Chondrocyte (in vitro differentiated cells): ENCODE data around the gene CDH8. TPM values are rescaled to one million over a fixed set of nuclear protein-coding genes. Genes with fewer than 3 reads are reported as not detected.

ENCODE experiments used
- DNase-seq: peaks from one replicate; pipeline ENCODE4 v3.0.0; 2021; ENCODE audit warnings: mixed read lengths, low spot score
- H3K27ac Mint-ChIP-seq: one replicate; pipeline ENCODE4 v1.8.0; 2021; ENCODE audit warnings: mild to moderate bottlenecking, moderate library complexity, mixed read lengths; ENCODE audit not compliant: unreplicated experiment
- H3K27me3 Mint-ChIP-seq: 2 replicates; pipeline ENCODE4 v1.8.0; 2021; ENCODE audit warnings: low read depth, mixed read lengths
- H3K36me3 Mint-ChIP-seq: 2 replicates; pipeline ENCODE4 v1.8.0; 2021; ENCODE audit warnings: low read depth, mixed read lengths
- H3K4me1 Mint-ChIP-seq: 2 replicates; pipeline ENCODE4 v1.8.0; 2021; ENCODE audit warnings: low read depth, mild to moderate bottlenecking, mixed read lengths
- H3K4me3 Mint-ChIP-seq: one replicate; pipeline ENCODE4 v1.8.0; 2021; ENCODE audit warnings: mild to moderate bottlenecking, moderate library complexity, mixed read lengths; ENCODE audit not compliant: unreplicated experiment
- H3K9me3 Mint-ChIP-seq: 2 replicates; pipeline ENCODE4 v1.8.0; 2021; ENCODE audit warnings: low read depth, mixed read lengths
- total RNA-seq: library from RNA; stranded (reverse); gene quantifications from 3 replicates; pipeline ENCODE4 v1.2.1, GENCODE V29; 2021
- TF ChIP-seq, protein P1 (sequence below): fragments of 200-600 bp; sonication (generic); IDR thresholded peaks from 2 replicates; pipeline ENCODE4 v1.5.0; 2021; ENCODE audit warnings: antibody characterized with exemption, mild to moderate bottlenecking, moderate library complexity

The CDH8 gene
- total RNA-seq, 1 donor from 2014 or later: 5.7 TPM

GRCh38 chr16:61998460-61998859, 37.8 kb downstream of the CDH8 start:
- Mint-ChIP-seq H3K4me1 (no peaks in the 10 kb centered on the region), H3K36me3 (no peaks in the 10 kb centered on the region), H3K9me3 (no peaks in the 10 kb centered on the region), H3K4me3 (no peak overlapping the region), H3K27me3 (peaks cover 4% of the 10 kb centered on the region), H3K27ac (no peak overlapping the region)
- no peak for DNase-seq
- TF ChIP-seq, protein P1, sequence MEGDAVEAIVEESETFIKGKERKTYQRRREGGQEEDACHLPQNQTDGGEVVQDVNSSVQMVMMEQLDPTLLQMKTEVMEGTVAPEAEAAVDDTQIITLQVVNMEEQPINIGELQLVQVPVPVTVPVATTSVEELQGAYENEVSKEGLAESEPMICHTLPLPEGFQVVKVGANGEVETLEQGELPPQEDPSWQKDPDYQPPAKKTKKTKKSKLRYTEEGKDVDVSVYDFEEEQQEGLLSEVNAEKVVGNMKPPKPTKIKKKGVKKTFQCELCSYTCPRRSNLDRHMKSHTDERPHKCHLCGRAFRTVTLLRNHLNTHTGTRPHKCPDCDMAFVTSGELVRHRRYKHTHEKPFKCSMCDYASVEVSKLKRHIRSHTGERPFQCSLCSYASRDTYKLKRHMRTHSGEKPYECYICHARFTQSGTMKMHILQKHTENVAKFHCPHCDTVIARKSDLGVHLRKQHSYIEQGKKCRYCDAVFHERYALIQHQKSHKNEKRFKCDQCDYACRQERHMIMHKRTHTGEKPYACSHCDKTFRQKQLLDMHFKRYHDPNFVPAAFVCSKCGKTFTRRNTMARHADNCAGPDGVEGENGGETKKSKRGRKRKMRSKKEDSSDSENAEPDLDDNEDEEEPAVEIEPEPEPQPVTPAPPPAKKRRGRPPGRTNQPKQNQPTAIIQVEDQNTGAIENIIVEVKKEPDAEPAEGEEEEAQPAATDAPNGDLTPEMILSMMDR: no peak

DNA sequence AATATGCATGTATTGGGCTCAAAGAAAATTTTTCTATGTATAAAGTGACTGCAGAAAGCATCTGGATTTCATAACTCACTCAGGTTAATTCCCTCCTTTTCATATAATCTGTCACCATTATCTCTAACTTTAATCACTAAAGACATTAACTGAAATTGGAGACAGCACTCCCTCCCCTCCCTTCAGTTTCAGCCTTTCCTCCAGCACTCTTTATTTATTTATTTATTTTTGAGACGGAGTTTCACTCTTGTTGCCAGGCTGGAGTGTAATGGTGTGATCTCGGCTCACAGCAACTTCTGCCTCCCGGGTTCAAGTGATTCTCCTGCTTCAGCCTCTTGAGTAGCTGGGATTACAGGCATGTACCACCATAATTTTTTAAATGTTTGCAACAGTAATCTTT, 43.1 kb downstream of the CDH8 start:
- Mint-ChIP-seq H3K9me3 (no peaks in the 10 kb centered on the region), H3K4me3 (no peak overlapping the region), H3K36me3 (no peaks in the 10 kb centered on the region), H3K27ac (no peak overlapping the region), H3K27me3 (peaks cover 8% of the 10 kb centered on the region), H3K4me1 (no peaks in the 10 kb centered on the region)
- TF ChIP-seq, protein P1: no peak
- no peak for DNase-seq

DNA sequence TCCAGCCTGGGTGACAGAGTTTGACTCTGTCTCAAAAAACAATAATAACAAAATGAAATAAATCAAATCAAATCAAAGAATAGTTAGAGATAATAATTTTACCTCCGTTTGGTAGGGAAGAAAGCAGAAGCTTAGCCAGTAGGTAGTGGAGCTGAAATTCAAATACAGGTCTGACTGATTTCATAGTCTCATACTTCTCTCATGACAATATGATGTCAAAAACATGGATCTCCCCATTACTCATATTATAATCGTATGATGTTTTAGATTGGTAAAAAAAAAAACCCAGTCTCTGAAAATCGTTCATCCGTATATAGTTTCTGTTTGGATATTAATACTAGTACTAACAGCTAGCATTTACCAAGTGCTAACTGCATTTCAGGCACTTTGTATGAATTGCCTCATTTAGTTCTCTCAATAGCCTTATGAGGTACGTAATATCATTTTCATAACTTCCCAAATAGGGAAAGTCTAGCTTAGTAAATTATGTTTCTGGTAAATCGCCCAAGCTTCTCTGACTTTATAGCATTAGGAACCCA, 48.7 kb downstream of the CDH8 start:
- peaks cover 9% of the 10 kb centered on the region for H3K27me3 Mint-ChIP-seq
- H3K4me1 Mint-ChIP-seq: no peaks in the 10 kb centered on the region

DNA sequence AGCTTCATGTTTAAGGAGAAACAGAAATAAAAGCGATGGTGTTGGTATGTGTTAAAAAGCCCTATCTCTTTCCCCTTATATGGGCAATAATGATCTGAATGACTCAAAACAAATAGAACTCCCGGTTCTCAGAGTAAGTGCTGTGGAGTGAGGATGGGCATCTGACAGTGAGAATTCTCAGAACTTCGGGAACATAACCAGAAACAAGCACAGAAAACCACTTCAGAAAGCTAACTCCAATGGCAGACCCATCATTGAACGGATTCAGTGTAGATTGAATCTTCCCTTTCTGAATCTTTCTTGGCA, 67.2 kb downstream of the CDH8 start:
- H3K9me3 Mint-ChIP-seq: peaks cover 4% of the 10 kb centered on the region
- no peak overlapping the region for H3K27ac Mint-ChIP-seq
- H3K36me3 Mint-ChIP-seq: no peaks in the 10 kb centered on the region
- DNase-seq: no peak
- no peaks in the 10 kb centered on the region for H3K27me3 Mint-ChIP-seq
- H3K4me3 Mint-ChIP-seq: no peak overlapping the region
- TF ChIP-seq, protein P1: no peak
- H3K4me1 Mint-ChIP-seq: peaks cover 8% of the 10 kb centered on the region

More for the DNA sequence above, 48.7 kb downstream of the CDH8 start:
- H3K27ac Mint-ChIP-seq: no peak overlapping the region
- H3K36me3 Mint-ChIP-seq: no peaks in the 10 kb centered on the region
- H3K4me3 Mint-ChIP-seq: no peak overlapping the region
- TF ChIP-seq, protein P1: no peak
- DNase-seq: no peak
- H3K9me3 Mint-ChIP-seq: no peaks in the 10 kb centered on the region

- H3K4me3 Mint-ChIP-seq: no peak overlapping the region
- no peaks in the 10 kb centered on the region for H3K27me3 Mint-ChIP-seq
- peaks cover 8% of the 10 kb centered on the region for H3K4me1 Mint-ChIP-seq
- H3K9me3 Mint-ChIP-seq: peaks cover 4% of the 10 kb centered on the region
- no peaks in the 10 kb centered on the region for H3K36me3 Mint-ChIP-seq
- no peak for DNase-seq
- TF ChIP-seq, protein P1: no peak
- no peak overlapping the region for H3K27ac Mint-ChIP-seq
Measured at GRCh38 chr16:61968242-61969076, 67.8 kb downstream of the CDH8 start.
